ENCODE measurements around the gene MYZAP. TPM values are rescaled to one million over a fixed set of nuclear protein-coding genes. Genes with fewer than 3 reads are reported as not detected.

MYZAP gene
- total and polyA plus RNA-seq, 2 of the 8 experiments (the other 6 are each of a cell fraction or from before 2014, with no cell fraction given): 0.41 to 0.65 TPM

- TF ChIP-seq CHD7 (IDR thresholded peaks at IDR 0.05; ENCODE audit: insufficient replicate concordance, low read length) (no peak), MAX (IDR thresholded peaks at IDR 0.05) (no peak), TAF7 (optimal IDR thresholded peaks at IDR 0.05; ENCODE audit: borderline replicate concordance, low read depth, low read length) (no peak), BCL11A (IDR thresholded peaks at IDR 0.05; ENCODE audit: low read depth in 2 of 2, low read length in 2 of 2) (no peak), GTF2F1 (IDR thresholded peaks at IDR 0.05; ENCODE audit: borderline replicate concordance, low read depth, low read length) (no peak), HDAC6 (IDR thresholded peaks at IDR 0.05; ENCODE audit: low read depth, low read length) (no peak), SIX5 (IDR thresholded peaks at IDR 0.05; ENCODE audit: low read depth, low read length) (no peak), CBX8 (IDR thresholded peaks at IDR 0.05; ENCODE audit: borderline replicate concordance, low read depth, low read length) (no peak), JUN (IDR thresholded peaks at IDR 0.05; ENCODE audit: low read depth, low read length) (no peak), SUZ12 (IDR thresholded peaks at IDR 0.05; ENCODE audit: low read length) (no peak), POU5F1 (IDR thresholded peaks at IDR 0.05; ENCODE audit: low read depth, low read length) (no peak), TEAD4 (IDR thresholded peaks at IDR 0.05; ENCODE audit: low read depth, low read length) (no peak)
Observed at GRCh38 chr15:57548351-57548750, 43.4 kb upstream of the MYZAP start (continued).

Data from H1 (cell line).